Adipocyte (in vitro differentiated cells): Measurements from ENCODE around the gene UGT2B7.

Source experiments
- DNase-seq: peaks from one replicate; pipeline ENCODE4 v3.0.0-alpha.2; 2015; ENCODE audit warnings: low read depth
- H3K27me3 ChIP-seq: replicated peaks from 2 replicates; pipeline ENCODE4 v1.7.0; 2013; ENCODE audit warnings: mild to moderate bottlenecking, low read length, moderate library complexity; ENCODE audit not compliant: control insufficient read depth, insufficient read depth
- H3K36me3 ChIP-seq: 2 replicates; pipeline ENCODE4 v1.7.0; 2013; ENCODE audit warnings: low read length, mild to moderate bottlenecking, moderate library complexity; ENCODE audit not compliant: control insufficient read depth, insufficient read depth, severe bottlenecking
- H3K4me1 ChIP-seq: 2 replicates; pipeline ENCODE4 v1.7.0; 2013; ENCODE audit warnings: mild to moderate bottlenecking, low read length, moderate library complexity; ENCODE audit not compliant: control insufficient read depth, insufficient read depth
- H3K4me3 ChIP-seq: 2 replicates; pipeline ENCODE4 v1.7.0; 2013; ENCODE audit warnings: mild to moderate bottlenecking, low read length, moderate library complexity
- H3K9ac ChIP-seq: 2 replicates; pipeline ENCODE4 v1.7.0; 2013; ENCODE audit warnings: mild to moderate bottlenecking, low read length, moderate library complexity
- H3K9me3 ChIP-seq: 2 replicates; pipeline ENCODE4 v1.7.0; 2013; ENCODE audit warnings: mild to moderate bottlenecking, low read length, moderate library complexity; ENCODE audit not compliant: control insufficient read depth

UGT2B7 gene

GRCh38 chr4:69058410-69059059, 37.7 kb upstream of the UGT2B7 start:
- Histone ChIP-seq H3K9ac (no peak overlapping the region), H3K4me1 (peaks cover 4% of the 10 kb centered on the region), H3K27me3 (no peaks in the 10 kb centered on the region), H3K36me3 (no peaks in the 10 kb centered on the region), H3K4me3 (no peak overlapping the region), H3K9me3 (no peaks in the 10 kb centered on the region)
- no peak for DNase-seq

- H3K9me3 ChIP-seq: no peaks in the 10 kb centered on the region
- DNase-seq: no peak
- no peaks in the 10 kb centered on the region for H3K36me3 ChIP-seq
- H3K9ac ChIP-seq: no peak overlapping the region
- H3K4me1 ChIP-seq: peaks cover 4% of the 10 kb centered on the region
- H3K27me3 ChIP-seq: no peaks in the 10 kb centered on the region
- no peak overlapping the region for H3K4me3 ChIP-seq
Observed at GRCh38 chr4:69060651-69061308, 35.5 kb upstream of the UGT2B7 start.

- Histone ChIP-seq H3K4me1 (peaks cover 13% of the 10 kb centered on the region), H3K27me3 (no peaks in the 10 kb centered on the region), H3K9me3 (no peaks in the 10 kb centered on the region), H3K36me3 (no peaks in the 10 kb centered on the region), H3K9ac (no peak overlapping the region), H3K4me3 (no peak overlapping the region)
- no peak for DNase-seq
Observed at GRCh38 chr4:69064391-69064790, 31.9 kb upstream of the UGT2B7 start.

- no peak for DNase-seq
- Histone ChIP-seq H3K27me3 (no peaks in the 10 kb centered on the region), H3K36me3 (no peaks in the 10 kb centered on the region), H3K4me1 (peaks cover 13% of the 10 kb centered on the region), H3K9me3 (no peaks in the 10 kb centered on the region), H3K4me3 (no peak overlapping the region), H3K9ac (no peak overlapping the region)
Observed at GRCh38 chr4:69066945-69067344, 29.3 kb upstream of the UGT2B7 start.

GRCh38 chr4:69069085-69069484, 27.2 kb upstream of the UGT2B7 start:
- H3K4me1 ChIP-seq: peaks cover 13% of the 10 kb centered on the region
- no peaks in the 10 kb centered on the region for H3K36me3 ChIP-seq

GRCh38 chr4:69070590-69070989, 25.7 kb upstream of the UGT2B7 start:
- Histone ChIP-seq H3K4me3 (no peak overlapping the region), H3K4me1 (peaks cover 13% of the 10 kb centered on the region), H3K9me3 (no peaks in the 10 kb centered on the region), H3K27me3 (no peaks in the 10 kb centered on the region), H3K9ac (no peak overlapping the region), H3K36me3 (no peaks in the 10 kb centered on the region)
- no peak for DNase-seq

More at GRCh38 chr4:69069085-69069484, 27.2 kb upstream of the UGT2B7 start:
- DNase-seq: no peak
- Histone ChIP-seq H3K9me3 (no peaks in the 10 kb centered on the region), H3K9ac (no peak overlapping the region), H3K27me3 (no peaks in the 10 kb centered on the region), H3K4me3 (no peak overlapping the region)

GRCh38 chr4:69071286-69071685, 25.0 kb upstream of the UGT2B7 start:
- peaks cover 13% of the 10 kb centered on the region for H3K4me1 ChIP-seq
- DNase-seq: no peak

GRCh38 chr4:69073375-69073774, 22.9 kb upstream of the UGT2B7 start:
- no peak for DNase-seq
- H3K27me3 ChIP-seq: no peaks in the 10 kb centered on the region
- no peaks in the 10 kb centered on the region for H3K4me1 ChIP-seq
- H3K9ac ChIP-seq: no peak overlapping the region
- no peaks in the 10 kb centered on the region for H3K9me3 ChIP-seq
- H3K36me3 ChIP-seq: no peaks in the 10 kb centered on the region
- no peak overlapping the region for H3K4me3 ChIP-seq

More at GRCh38 chr4:69071286-69071685, 25.0 kb upstream of the UGT2B7 start:
- no peak overlapping the region for H3K9ac ChIP-seq
- no peaks in the 10 kb centered on the region for H3K27me3 ChIP-seq
- H3K36me3 ChIP-seq: no peaks in the 10 kb centered on the region
- H3K9me3 ChIP-seq: no peaks in the 10 kb centered on the region
- no peak overlapping the region for H3K4me3 ChIP-seq

GRCh38 chr4:69075061-69075792, 21.0 kb upstream of the UGT2B7 start:
- Histone ChIP-seq H3K36me3 (no peaks in the 10 kb centered on the region), H3K27me3 (no peaks in the 10 kb centered on the region), H3K9ac (no peak overlapping the region), H3K4me3 (no peak overlapping the region), H3K9me3 (no peaks in the 10 kb centered on the region), H3K4me1 (no peaks in the 10 kb centered on the region)
- DNase-seq: no peak

GRCh38 chr4:69078852-69079251, 17.4 kb upstream of the UGT2B7 start:
- Histone ChIP-seq H3K9ac (no peak overlapping the region), H3K4me3 (no peak overlapping the region), H3K4me1 (no peaks in the 10 kb centered on the region), H3K27me3 (no peaks in the 10 kb centered on the region), H3K36me3 (no peaks in the 10 kb centered on the region), H3K9me3 (peaks cover 9% of the 10 kb centered on the region)
- no peak for DNase-seq

GRCh38 chr4:69088473-69088872, 7.8 kb upstream of the UGT2B7 start:
- Histone ChIP-seq H3K4me1 (no peaks in the 10 kb centered on the region), H3K9ac (no peak overlapping the region), H3K4me3 (no peak overlapping the region), H3K36me3 (no peaks in the 10 kb centered on the region), H3K9me3 (no peaks in the 10 kb centered on the region), H3K27me3 (no peaks in the 10 kb centered on the region)
- no peak for DNase-seq
